H1 (cell line): Measurements from ENCODE around the gene SLC22A24. TPM values are rescaled to one million over a fixed set of nuclear protein-coding genes. Genes with fewer than 3 reads are reported as not detected.

ENCODE experiments used
- CTCF ChIA-PET: fragments of 300-600 bp; sonication (Branson Sonifier 250); formaldehyde crosslinking; loops from one replicate; lab custom pipeline; 2021; ENCODE audit not compliant: partially characterized antibody; lab: Charles Lee
- POLR2A ChIA-PET: fragments of 300-600 bp; sonication (Branson Sonifier 250); formaldehyde crosslinking; loops from one replicate; lab custom pipeline; 2021; ENCODE audit warnings: inconsistent platforms; ENCODE audit not compliant: partially characterized antibody; lab: Charles Lee
- DNase-seq, 2 experiments: peaks; one replicate each; pipeline versions ENCODE4 v3.0.0 to v3.0.0-alpha.2; 2010 to 2022; ENCODE audit warnings: low spot score in 2 of 2, low read depth in 1 of 2, mixed read lengths in 1 of 2
- FAIRE-seq: peaks from 2 replicates; lab custom pipeline; 2011; peaks lifted over from hg19 to GRCh38; lab: Jason Lieb, UNC
- H2AFZ ChIP-seq: 2 replicates; pipeline ENCODE4 v1.8.1; 2012; ENCODE audit warnings: low read length, inconsistent platforms
- H2AK5ac ChIP-seq: 2 replicates; pipeline ENCODE4 v1.6.1; 2013; ENCODE audit warnings: low read depth, low read length
- H2BK120ac ChIP-seq: replicated peaks from 2 replicates; pipeline ENCODE3; 2013; ENCODE audit warnings: low read depth, low read length, inconsistent platforms
- H2BK12ac ChIP-seq: 2 replicates; pipeline ENCODE4 v1.6.1; 2013; ENCODE audit warnings: low read depth, low read length
- H2BK15ac ChIP-seq: 2 replicates; pipeline ENCODE4 v1.6.1; 2013; ENCODE audit warnings: low read length
- H2BK20ac ChIP-seq: 2 replicates; pipeline ENCODE4 v1.6.1; 2013; ENCODE audit warnings: low read length
- H2BK5ac ChIP-seq: 2 replicates; pipeline ENCODE4 v1.6.1; 2013; ENCODE audit warnings: low read depth, low read length
- H3K14ac ChIP-seq: 2 replicates; pipeline ENCODE4 v1.6.1; 2013; ENCODE audit warnings: inconsistent platforms; ENCODE audit not compliant: insufficient read length
- H3K18ac ChIP-seq: 2 replicates; pipeline ENCODE4 v1.6.1; 2013; ENCODE audit warnings: low read length; ENCODE audit errors: extremely low read depth
- H3K23ac ChIP-seq: 2 replicates; pipeline ENCODE4 v1.6.1; 2013; ENCODE audit warnings: inconsistent platforms; ENCODE audit not compliant: insufficient read length
- H3K23me2 ChIP-seq: 2 replicates; pipeline ENCODE4 v1.6.1; 2013; ENCODE audit warnings: low read depth, low read length
- H3K27ac ChIP-seq: 2 replicates; pipeline ENCODE4 v1.6.1; 2011; ENCODE audit warnings: low read depth, low read length, inconsistent platforms
- H3K27me3 ChIP-seq, 4 experiments: replicated peaks in 1 of 4; 1 replicate in 1 of 4; 2 replicates in 3 of 4; pipeline versions ENCODE4 v1.6.1 to v1.8.1; 2011 to 2013; ENCODE audit warnings: low read length in 3 of 4, mild to moderate bottlenecking in 3 of 4, inconsistent platforms in 2 of 4, mixed read lengths in 2 of 4, moderate library complexity in 1 of 4; ENCODE audit not compliant: control insufficient read depth in 3 of 4, insufficient read depth in 3 of 4; ENCODE audit errors: extremely low read depth in 1 of 4
- H3K36me3 ChIP-seq, 4 experiments: 2 replicates each; pipeline versions ENCODE4 v1.6.1 to v1.8.1; 2011 to 2013; ENCODE audit warnings: mild to moderate bottlenecking in 4 of 4, low read length in 3 of 4, moderate library complexity in 2 of 4, control low read depth in 1 of 4, inconsistent platforms in 1 of 4; ENCODE audit not compliant: insufficient read depth in 4 of 4, control insufficient read depth in 2 of 4
- H3K4ac ChIP-seq: replicated peaks from 2 replicates; pipeline ENCODE3; 2013; ENCODE audit warnings: low read length, low read depth, mixed read lengths, inconsistent platforms; ENCODE audit not compliant: insufficient read length
- H3K4me1 ChIP-seq, 4 experiments: replicated peaks in 1 of 4; 1 replicate in 1 of 4; 2 replicates in 3 of 4; pipeline versions ENCODE4 v1.6.1 to v1.8.1; 2011 to 2013; ENCODE audit warnings: low read length in 3 of 4, inconsistent platforms in 2 of 4, mixed read lengths in 1 of 4; ENCODE audit not compliant: insufficient read depth in 4 of 4, control insufficient read depth in 3 of 4
- H3K4me2 ChIP-seq, 2 experiments: 2 replicates each; pipeline versions ENCODE4 v1.6.1 to v1.8.1; 2011 to 2013; ENCODE audit warnings: low read depth in 2 of 2, low read length in 2 of 2, control low read depth in 1 of 2, inconsistent platforms in 1 of 2, mild to moderate bottlenecking in 1 of 2; ENCODE audit not compliant: insufficient read depth in 1 of 2
- H3K4me3 ChIP-seq, 4 experiments: fragments of 200-600, 300-600 bp in 1 of 4; sonication (generic), shearing (Covaris generic), sonication (Bioruptor Twin) in 1 of 4; 2 replicates each; pipeline versions ENCODE4 v1.5.1 to v1.8.1; 2011 to 2016; ENCODE audit warnings: low read length in 4 of 4, low read depth in 3 of 4, control low read depth in 2 of 4, inconsistent platforms in 2 of 4, mild to moderate bottlenecking in 2 of 4, mixed read lengths in 1 of 4, moderate library complexity in 1 of 4; ENCODE audit not compliant: insufficient read depth in 2 of 4; ENCODE audit errors: extremely low read depth in 1 of 4
- H3K56ac ChIP-seq: replicated peaks from 2 replicates; pipeline ENCODE3; 2013; ENCODE audit warnings: low read depth, mild to moderate bottlenecking, mixed read lengths, low read length, inconsistent platforms; ENCODE audit not compliant: insufficient read length
- H3K79me1 ChIP-seq: 2 replicates; pipeline ENCODE4 v1.6.1; 2013; ENCODE audit warnings: low read depth, low read length, control low read depth
- H3K79me2 ChIP-seq, 2 experiments: 2 replicates each; pipeline versions ENCODE4 v1.6.1 to v1.8.1; 2012 to 2013; ENCODE audit warnings: low read length in 2 of 2, mild to moderate bottlenecking in 2 of 2, inconsistent platforms in 1 of 2; ENCODE audit not compliant: insufficient read depth in 2 of 2, control insufficient read depth in 1 of 2
- H3K9ac ChIP-seq, 4 experiments: replicated peaks in 1 of 4; 1 replicate in 1 of 4; 2 replicates in 3 of 4; pipeline versions ENCODE4 v1.6.1 to v1.8.1; 2011 to 2013; ENCODE audit warnings: low read depth in 3 of 4, low read length in 3 of 4, control low read depth in 2 of 4, mild to moderate bottlenecking in 2 of 4, moderate library complexity in 2 of 4, inconsistent platforms in 1 of 4; ENCODE audit errors: extremely low read depth in 1 of 4
- H3K9me3 ChIP-seq, 2 experiments: 2 replicates each; pipeline versions ENCODE4 v1.6.1 to v1.8.1; 2012 to 2013; ENCODE audit warnings: mild to moderate bottlenecking in 2 of 2, moderate library complexity in 2 of 2, control low read depth in 1 of 2, inconsistent platforms in 1 of 2, low read depth in 1 of 2, low read length in 1 of 2, mixed read lengths in 1 of 2; ENCODE audit not compliant: insufficient read depth in 2 of 2
- H4K20me1 ChIP-seq, 2 experiments: replicated peaks in 1 of 2; 2 replicates each; pipeline versions ENCODE3 to v1.8.1; 2011 to 2013; ENCODE audit warnings: inconsistent platforms in 2 of 2, low read length in 2 of 2, mild to moderate bottlenecking in 1 of 2; ENCODE audit not compliant: insufficient read depth in 2 of 2, control insufficient read depth in 1 of 2
- H4K5ac ChIP-seq: 2 replicates; pipeline ENCODE4 v1.6.1; 2013; ENCODE audit warnings: low read length, low read depth, mixed read lengths, inconsistent platforms; ENCODE audit not compliant: insufficient read length
- H4K8ac ChIP-seq: 2 replicates; pipeline ENCODE4 v1.8.0; 2013; ENCODE audit warnings: mild to moderate bottlenecking, moderate library complexity, low read length, inconsistent platforms; ENCODE audit not compliant: insufficient read depth; ENCODE audit errors: extremely low read depth
- H4K91ac ChIP-seq: replicated peaks from 2 replicates; pipeline ENCODE3; 2013; ENCODE audit warnings: low read length, mixed read lengths, inconsistent platforms; ENCODE audit not compliant: insufficient read length
- BRCA1 ChIP-seq: IDR thresholded peaks from 2 replicates; pipeline ENCODE4 v1.6.1; 2012; ENCODE audit warnings: low read depth, low read length, improper control_type of control experiment
- FOSL1 ChIP-seq: IDR thresholded peaks from 2 replicates; pipeline ENCODE4 v1.6.1; 2011; ENCODE audit warnings: mild to moderate bottlenecking, low read depth, low read length, moderate library complexity; ENCODE audit not compliant: insufficient read depth
- JUN ChIP-seq: IDR thresholded peaks from 2 replicates; pipeline ENCODE4 v1.6.1; 2011; ENCODE audit warnings: low read depth, mild to moderate bottlenecking, improper control_type of control experiment, low read length
- WGBS, 2 experiments: shearing (Covaris generic) in 1 of 2; methylation state at CpG; one replicate each; pipeline versions ENCODE4 v1.1.6 to v1.1.7; 2013 to 2015; ENCODE audit warnings: low lambda C conversion rate in 2 of 2, mixed read lengths in 2 of 2, inconsistent platforms in 1 of 2, low coverage in 1 of 2, missing lambda C conversion rate in 1 of 2; ENCODE audit not compliant: insufficient replicate concordance in 2 of 2, insufficient coverage in 1 of 2, insufficient read length in 1 of 2; ENCODE audit errors: extremely low coverage in 1 of 2, missing lambda C conversion rate in 1 of 2; 5-methylcytosine and 5-hydroxymethylcytosine counted together
- polyA plus RNA-seq, 7 experiments: library from polyadenylated mRNA; depleted of rRNA in 3 of 7; stranded (reverse) in 5 of 7; unstranded in 2 of 7; fragments of >200 nt in 5 of 7; fragments of 200-250 nt in 2 of 7; gene quantifications; 1 replicate in 5 of 7; 2 replicates in 1 of 7; 4 replicates in 1 of 7; pipeline versions ENCODE4 v1.2.1 to v1.2.3, GENCODE V29; 2011 to 2013; ENCODE audit warnings: missing spikeins in 2 of 7, mixed read lengths in 2 of 7
- total RNA-seq: library from RNA; stranded (reverse); fragmentation: NEBNext Ultra II Directional; extraction: Animal tissue kit (Norgen Biotek cat#: 25700); gene quantifications from 2 replicates; pipeline ENCODE4 v1.2.1, GENCODE V29; 2021

The SLC22A24 gene
- total and polyA plus RNA-seq, 2 of the 8 experiments (the other 6 are each of a cell fraction or from before 2014, with no cell fraction given), result not detected

DNA sequence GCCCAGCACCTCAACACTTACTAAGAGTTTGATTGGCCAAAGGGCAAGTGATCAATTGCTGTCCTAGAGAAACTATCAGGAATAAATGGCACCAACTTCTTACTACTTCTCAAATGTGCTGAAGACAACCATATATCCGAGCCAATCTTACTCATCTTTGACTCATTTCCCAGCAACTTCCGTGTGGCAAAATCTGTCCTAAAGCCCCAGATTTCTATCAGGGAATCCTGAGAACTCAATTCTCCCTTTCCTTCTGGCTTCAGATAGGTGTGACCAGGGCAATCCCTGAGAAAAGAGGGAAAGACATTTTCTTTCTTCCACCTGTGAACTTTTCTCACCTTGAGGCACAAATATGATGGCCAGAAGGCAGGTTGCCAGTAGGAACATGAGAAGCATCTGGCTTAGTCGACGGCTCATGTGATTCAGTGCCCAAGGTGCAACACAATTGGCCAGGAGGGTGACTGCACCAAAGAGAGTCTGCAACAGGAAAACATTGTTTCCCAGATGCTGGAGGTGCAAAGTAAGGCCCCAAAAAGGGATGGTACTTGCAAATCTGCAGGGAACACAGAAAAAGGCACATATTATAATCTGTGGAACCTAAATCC lies 21.8 kb upstream of the SLC22A24 start:
- Histone ChIP-seq H2BK120ac (no peak overlapping the region), H2BK20ac (no peak overlapping the region), H2BK5ac (no peak overlapping the region), H3K9me3 (no peaks in the 10 kb centered on the region), H3K23me2 (no peaks in the 10 kb centered on the region), H4K20me1 (no peaks in the 10 kb centered on the region), H2BK15ac (no peak overlapping the region), H2AK5ac (no peak overlapping the region), H3K4ac (no peak overlapping the region), H3K4me2 (no peak overlapping the region), H3K4me3 (no peak overlapping the region), H3K27ac (no peak overlapping the region), H3K14ac (no peak overlapping the region), H3K9ac (no peak overlapping the region), H3K79me2 (no peaks in the 10 kb centered on the region), H3K23ac (no peak overlapping the region), H3K4me1 (no peaks in the 10 kb centered on the region), H4K8ac (no peak overlapping the region), H4K5ac (no peak overlapping the region), H2AFZ (no peak overlapping the region), H3K18ac (no peak overlapping the region), H4K91ac (no peak overlapping the region), H3K79me1 (no peaks in the 10 kb centered on the region), H2BK12ac (no peak overlapping the region), H3K27me3 (no peaks in the 10 kb centered on the region; a peak in 1 of 7 replicates), H3K36me3 (no peaks in the 10 kb centered on the region), H3K56ac (no peak overlapping the region)
- WGBS, 2 experiments, result 90% methylated on average over 4 of the region's 4 CpGs; no CpG with 5 or more reads in 1 of the 2 experiments
- FAIRE-seq, result no peak
- CTCF ChIA-PET, result no interaction called here
- POLR2A ChIA-PET, result no interaction called here
- TF ChIP-seq FOSL1 (no peak), BRCA1 (no peak), JUN (no peak)
- DNase-seq, result no peak
